T-helper 1 cell treated with Interleukin-12 subunit alpha and Interleukin-12 subunit beta and Interleukin-4 antibody, amounts not matched to agents 30 ng/mL and 1 ng/mL, for 36 hours (primary cell): Measurements from ENCODE around the gene ADIPOQ. TPM values are rescaled to one million over a fixed set of nuclear protein-coding genes. Genes with fewer than 3 reads are reported as not detected.
"Not testable (repeated sequence)": the region's sequence is repeated elsewhere in the genome, so short reads cannot be mapped to it uniquely, and the experiment has no call there.

Source experiments
- intact Hi-C: fragments of 100-400 bp; cut with micrococcal nuclease; formaldehyde crosslinking; loops from one replicate; pipeline ENCODE4 v1.15.1; 2024
- total RNA-seq: library from RNA; stranded (reverse); gene quantifications from 2 replicates; pipeline ENCODE4 v1.2.3, GENCODE V29; 2022

ADIPOQ gene
- total RNA-seq, 1 donor from 2014 or later = not detected

GRCh38 chr3:186825872-186826409 lies 16.6 kb upstream of the ADIPOQ start:
- intact Hi-C loops = loop anchor here (2.0 to 10.0 kb wide), 2 partner anchors 121 to 883 kb away; no protein-coding TSS in a partner anchor

GRCh38 chr3:186826410-186826975 lies 16.0 kb upstream of the ADIPOQ start:
- intact Hi-C loops = loop anchor here (2.0 to 10.0 kb wide), 2 partner anchors 122 to 884 kb away; no protein-coding TSS in a partner anchor

GRCh38 chr3:186826976-186827857 lies 15.3 kb upstream of the ADIPOQ start:
- intact Hi-C loops = loop anchor here (1.0 to 10.0 kb wide), 8 partner anchors 21 to 884 kb away; partner anchors contain the start of genes EIF4A2, ETV5, RFC4 and RPL39L

- intact Hi-C loops = loop anchor here (10.0 kb wide), 1 partner anchor 124 kb away; no protein-coding TSS in a partner anchor
Observed at GRCh38 chr3:186828340-186828739, 14.2 kb upstream of the ADIPOQ start.

- intact Hi-C loops = no loop called here
Observed at GRCh38 chr3:186831798-186832197, 10.7 kb upstream of the ADIPOQ start.

- intact Hi-C loops = no loop called here
Observed at GRCh38 chr3:186832276-186832675, 10.2 kb upstream of the ADIPOQ start.

GRCh38 chr3:186839874-186840641 lies 2.5 kb upstream of the ADIPOQ start:
- intact Hi-C loops = no loop called here

- intact Hi-C loops = no loop called here
Observed at GRCh38 chr3:186841620-186842019, 890 bp upstream of the ADIPOQ start.

- intact Hi-C loops = no loop called here
Observed at GRCh38 chr3:186843039-186843432, 526 bp downstream of the ADIPOQ start.

- intact Hi-C loops = no loop called here
Observed at GRCh38 chr3:186844908-186845307, 2.4 kb downstream of the ADIPOQ start.

- intact Hi-C loops = no loop called here
Observed at GRCh38 chr3:186845756-186846155, 3.2 kb downstream of the ADIPOQ start.

GRCh38 chr3:186847437-186847836 lies 4.9 kb downstream of the ADIPOQ start:
- intact Hi-C loops = no loop called here

GRCh38 chr3:186849374-186849975 lies 7.0 kb downstream of the ADIPOQ start:
- intact Hi-C loops = loop anchor here (1.0 to 2.0 kb wide), 12 partner anchors 33 to 316 kb away; partner anchors contain the start of gene RPL39L

- intact Hi-C loops = not testable (repeated sequence)
Observed at GRCh38 chr3:186851835-186852234, 9.3 kb downstream of the ADIPOQ start.

- intact Hi-C loops = no loop called here
Observed at GRCh38 chr3:186852994-186853393, 10.5 kb downstream of the ADIPOQ start.

GRCh38 chr3:186854146-186854545 lies 11.6 kb downstream of the ADIPOQ start:
- intact Hi-C loops = no loop called here

- intact Hi-C loops = no loop called here
Observed at GRCh38 chr3:186854954-186855353, 12.4 kb downstream of the ADIPOQ start.

GRCh38 chr3:186857743-186858142 lies 15.2 kb downstream of the ADIPOQ start:
- intact Hi-C loops = no loop called here

GRCh38 chr3:186865215-186865853 lies 22.8 kb downstream of the ADIPOQ start:
- intact Hi-C loops = not testable (repeated sequence)

- intact Hi-C loops = not testable (repeated sequence)
Observed at GRCh38 chr3:186866095-186866494, 23.6 kb downstream of the ADIPOQ start.
